ENCODE data around the gene PIGU. TPM values are rescaled to one million over a fixed set of nuclear protein-coding genes. Genes with fewer than 3 reads are reported as not detected.

PIGU gene
- total and polyA plus RNA-seq, 2 of the 13 experiments (the other 11 are each of a cell fraction or from before 2014, with no cell fraction given) = 45.5 to 231 TPM

DNA sequence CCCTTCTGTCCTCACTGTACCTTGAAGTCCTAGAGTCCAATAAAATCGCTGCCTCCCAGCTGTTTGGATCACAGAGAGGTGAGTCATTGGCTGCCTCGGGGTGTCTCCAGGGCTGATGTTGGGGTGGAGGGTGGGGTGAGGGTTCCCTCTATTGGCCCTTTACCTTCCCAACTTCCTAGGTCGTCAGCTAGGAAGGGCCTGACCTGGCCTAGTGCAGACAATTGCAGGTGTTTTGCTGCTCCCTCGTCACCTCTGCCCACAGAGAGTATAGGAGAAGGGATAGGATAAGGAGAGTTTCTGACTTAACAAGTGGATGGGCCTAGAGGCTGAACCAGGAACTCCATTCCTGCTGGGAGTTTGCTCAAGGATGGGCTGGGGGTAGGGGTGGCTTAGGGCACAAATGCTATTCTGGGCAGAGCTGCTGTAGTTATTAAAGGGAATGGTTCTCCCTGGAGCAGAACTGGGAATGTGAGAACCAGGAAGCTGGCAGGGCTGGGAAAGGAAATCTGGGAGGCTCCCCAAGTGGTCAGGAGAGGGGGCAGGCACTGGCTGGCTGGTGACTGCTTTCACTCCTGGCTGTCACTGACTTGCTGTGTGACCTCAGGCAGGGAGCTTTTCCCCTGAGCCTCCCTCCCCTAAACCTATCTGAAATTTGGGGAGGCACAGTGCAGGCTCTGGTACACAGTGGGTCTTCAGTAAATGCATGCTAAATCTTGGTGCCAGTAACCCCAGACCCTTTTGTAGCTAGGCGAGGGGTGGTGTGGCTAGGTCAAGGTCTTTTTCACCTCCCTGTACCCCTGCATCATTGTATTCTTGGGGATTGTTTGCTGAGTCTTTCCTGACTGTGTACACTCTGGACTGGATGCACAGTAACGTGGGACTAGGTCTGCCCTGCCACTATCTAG, 28.8 kb upstream of the PIGU start (continued):
- TF ChIP-seq, protein P1, sequence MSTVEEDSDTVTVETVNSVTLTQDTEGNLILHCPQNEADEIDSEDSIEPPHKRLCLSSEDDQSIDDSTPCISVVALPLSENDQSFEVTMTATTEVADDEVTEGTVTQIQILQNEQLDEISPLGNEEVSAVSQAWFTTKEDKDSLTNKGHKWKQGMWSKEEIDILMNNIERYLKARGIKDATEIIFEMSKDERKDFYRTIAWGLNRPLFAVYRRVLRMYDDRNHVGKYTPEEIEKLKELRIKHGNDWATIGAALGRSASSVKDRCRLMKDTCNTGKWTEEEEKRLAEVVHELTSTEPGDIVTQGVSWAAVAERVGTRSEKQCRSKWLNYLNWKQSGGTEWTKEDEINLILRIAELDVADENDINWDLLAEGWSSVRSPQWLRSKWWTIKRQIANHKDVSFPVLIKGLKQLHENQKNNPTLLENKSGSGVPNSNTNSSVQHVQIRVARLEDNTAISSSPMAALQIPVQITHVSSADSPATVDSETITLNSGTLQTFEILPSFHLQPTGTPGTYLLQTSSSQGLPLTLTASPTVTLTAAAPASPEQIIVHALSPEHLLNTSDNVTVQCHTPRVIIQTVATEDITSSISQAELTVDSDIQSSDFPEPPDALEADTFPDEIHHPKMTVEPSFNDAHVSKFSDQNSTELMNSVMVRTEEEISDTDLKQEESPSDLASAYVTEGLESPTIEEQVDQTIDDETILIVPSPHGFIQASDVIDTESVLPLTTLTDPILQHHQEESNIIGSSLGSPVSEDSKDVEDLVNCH (CRISPR knock-in tag; IDR thresholded peaks at IDR 0.05) = no peak
- TF ChIP-seq, protein P2, sequence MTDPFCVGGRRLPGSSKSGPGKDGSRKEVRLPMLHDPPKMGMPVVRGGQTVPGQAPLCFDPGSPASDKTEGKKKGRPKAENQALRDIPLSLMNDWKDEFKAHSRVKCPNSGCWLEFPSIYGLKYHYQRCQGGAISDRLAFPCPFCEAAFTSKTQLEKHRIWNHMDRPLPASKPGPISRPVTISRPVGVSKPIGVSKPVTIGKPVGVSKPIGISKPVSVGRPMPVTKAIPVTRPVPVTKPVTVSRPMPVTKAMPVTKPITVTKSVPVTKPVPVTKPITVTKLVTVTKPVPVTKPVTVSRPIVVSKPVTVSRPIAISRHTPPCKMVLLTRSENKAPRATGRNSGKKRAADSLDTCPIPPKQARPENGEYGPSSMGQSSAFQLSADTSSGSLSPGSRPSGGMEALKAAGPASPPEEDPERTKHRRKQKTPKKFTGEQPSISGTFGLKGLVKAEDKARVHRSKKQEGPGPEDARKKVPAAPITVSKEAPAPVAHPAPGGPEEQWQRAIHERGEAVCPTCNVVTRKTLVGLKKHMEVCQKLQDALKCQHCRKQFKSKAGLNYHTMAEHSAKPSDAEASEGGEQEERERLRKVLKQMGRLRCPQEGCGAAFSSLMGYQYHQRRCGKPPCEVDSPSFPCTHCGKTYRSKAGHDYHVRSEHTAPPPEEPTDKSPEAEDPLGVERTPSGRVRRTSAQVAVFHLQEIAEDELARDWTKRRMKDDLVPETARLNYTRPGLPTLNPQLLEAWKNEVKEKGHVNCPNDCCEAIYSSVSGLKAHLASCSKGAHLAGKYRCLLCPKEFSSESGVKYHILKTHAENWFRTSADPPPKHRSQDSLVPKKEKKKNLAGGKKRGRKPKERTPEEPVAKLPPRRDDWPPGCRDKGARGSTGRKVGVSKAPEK (CRISPR knock-in tag; IDR thresholded peaks at IDR 0.05; ENCODE audit: borderline replicate concordance) = no peak
- TF ChIP-seq POGZ (CRISPR knock-in tag; IDR thresholded peaks at IDR 0.05) = no peak
- no peak for TF ChIP-seq ZNF607 (CRISPR knock-in tag; IDR thresholded peaks at IDR 0.05; ENCODE audit: borderline replicate concordance)
- no peak for TF ChIP-seq ZNF678 (CRISPR knock-in tag; IDR thresholded peaks at IDR 0.05)
- TF ChIP-seq STAG1 (CRISPR knock-in tag; IDR thresholded peaks at IDR 0.05) = peak; percentile 61
- TF ChIP-seq GATAD2A (CRISPR knock-in tag; IDR thresholded peaks at IDR 0.05) = 0 out of 2 replicates have a peak, but pooled peaks have one; percentile 9
- no peak for TF ChIP-seq ZNF556 (CRISPR knock-in tag; IDR thresholded peaks at IDR 0.05; ENCODE audit: borderline replicate concordance)
- TF ChIP-seq ZBTB42 (CRISPR knock-in tag; IDR thresholded peaks at IDR 0.05) = no peak
- TF ChIP-seq, protein P3, sequence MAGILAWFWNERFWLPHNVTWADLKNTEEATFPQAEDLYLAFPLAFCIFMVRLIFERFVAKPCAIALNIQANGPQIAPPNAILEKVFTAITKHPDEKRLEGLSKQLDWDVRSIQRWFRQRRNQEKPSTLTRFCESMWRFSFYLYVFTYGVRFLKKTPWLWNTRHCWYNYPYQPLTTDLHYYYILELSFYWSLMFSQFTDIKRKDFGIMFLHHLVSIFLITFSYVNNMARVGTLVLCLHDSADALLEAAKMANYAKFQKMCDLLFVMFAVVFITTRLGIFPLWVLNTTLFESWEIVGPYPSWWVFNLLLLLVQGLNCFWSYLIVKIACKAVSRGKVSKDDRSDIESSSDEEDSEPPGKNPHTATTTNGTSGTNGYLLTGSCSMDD (CRISPR knock-in tag; IDR thresholded peaks at IDR 0.05) = no peak
- 0 out of 2 replicates have a peak, but pooled peaks have one; percentile 4 for TF ChIP-seq GFI1 (CRISPR knock-in tag; IDR thresholded peaks at IDR 0.05; ENCODE audit: borderline replicate concordance)
- TF ChIP-seq ZNF33B (CRISPR knock-in tag; IDR thresholded peaks at IDR 0.05) = no peak
- TF ChIP-seq ZFP90 (CRISPR knock-in tag; IDR thresholded peaks at IDR 0.05; ENCODE audit: borderline replicate concordance) = peak; percentile 24; the same call in 1 of the 2 replicates
- TF ChIP-seq RARA (CRISPR knock-in tag; IDR thresholded peaks at IDR 0.05) = peak; percentile 78
- peak; percentile 6; the same call in 1 of the 2 replicates for TF ChIP-seq PHF20 (CRISPR knock-in tag; IDR thresholded peaks at IDR 0.05)
- peak; percentile 80; the same call in 1 of the 2 replicates for TF ChIP-seq SAFB2 (CRISPR knock-in tag; IDR thresholded peaks at IDR 0.05; ENCODE audit: borderline replicate concordance, low read depth)
- TF ChIP-seq KLF16 (CRISPR knock-in tag; IDR thresholded peaks at IDR 0.05) = peak in 1 of 2 experiments; percentile 18; a peak in 1 of 4 replicates
- no peak for TF ChIP-seq FOXA1 (IDR thresholded peaks at IDR 0.05)
- no peak for TF ChIP-seq FOXA1 (CRISPR knock-in tag; IDR thresholded peaks at IDR 0.05)
- TF ChIP-seq, protein P4, sequence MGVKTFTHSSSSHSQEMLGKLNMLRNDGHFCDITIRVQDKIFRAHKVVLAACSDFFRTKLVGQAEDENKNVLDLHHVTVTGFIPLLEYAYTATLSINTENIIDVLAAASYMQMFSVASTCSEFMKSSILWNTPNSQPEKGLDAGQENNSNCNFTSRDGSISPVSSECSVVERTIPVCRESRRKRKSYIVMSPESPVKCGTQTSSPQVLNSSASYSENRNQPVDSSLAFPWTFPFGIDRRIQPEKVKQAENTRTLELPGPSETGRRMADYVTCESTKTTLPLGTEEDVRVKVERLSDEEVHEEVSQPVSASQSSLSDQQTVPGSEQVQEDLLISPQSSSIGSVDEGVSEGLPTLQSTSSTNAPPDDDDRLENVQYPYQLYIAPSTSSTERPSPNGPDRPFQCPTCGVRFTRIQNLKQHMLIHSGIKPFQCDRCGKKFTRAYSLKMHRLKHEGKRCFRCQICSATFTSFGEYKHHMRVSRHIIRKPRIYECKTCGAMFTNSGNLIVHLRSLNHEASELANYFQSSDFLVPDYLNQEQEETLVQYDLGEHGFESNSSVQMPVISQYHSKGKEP (CRISPR knock-in tag; IDR thresholded peaks at IDR 0.05) = no peak
- peak; percentile 60; the same call in 1 of the 2 replicates for TF ChIP-seq ZMYM3 (CRISPR knock-in tag; IDR thresholded peaks at IDR 0.05)
- no peak for TF ChIP-seq KLF11 (CRISPR knock-in tag; IDR thresholded peaks at IDR 0.05)
